Gastroesophageal sphincter (tissue), 3 donors: Measurements from ENCODE around the gene AGAP2.

Experiments
- POLR2AphosphoS5 ChIP-seq: sonication (generic); formaldehyde crosslinking; IDR thresholded peaks from one replicate; pipeline ENCODE4 v1.6.1; 2017; ENCODE audit warnings: antibody characterized with exemption
- TF ChIP-seq, protein P1 (sequence below), 4 experiments: fragments of 200-600 bp in 2 of 4; fragments of 450-650 bp in 2 of 4; sonication (generic) in 1 of 4; IDR thresholded peaks; one replicate each; pipeline ENCODE4 v1.5.1; 2017 to 2019; ENCODE audit warnings: antibody characterized with exemption in 4 of 4, mild to moderate bottlenecking in 2 of 4, moderate library complexity in 2 of 4

GRCh38 chr12:57762463-57762862 is 23.9 kb upstream of the AGAP2 start:
- TF ChIP-seq, protein P1, sequence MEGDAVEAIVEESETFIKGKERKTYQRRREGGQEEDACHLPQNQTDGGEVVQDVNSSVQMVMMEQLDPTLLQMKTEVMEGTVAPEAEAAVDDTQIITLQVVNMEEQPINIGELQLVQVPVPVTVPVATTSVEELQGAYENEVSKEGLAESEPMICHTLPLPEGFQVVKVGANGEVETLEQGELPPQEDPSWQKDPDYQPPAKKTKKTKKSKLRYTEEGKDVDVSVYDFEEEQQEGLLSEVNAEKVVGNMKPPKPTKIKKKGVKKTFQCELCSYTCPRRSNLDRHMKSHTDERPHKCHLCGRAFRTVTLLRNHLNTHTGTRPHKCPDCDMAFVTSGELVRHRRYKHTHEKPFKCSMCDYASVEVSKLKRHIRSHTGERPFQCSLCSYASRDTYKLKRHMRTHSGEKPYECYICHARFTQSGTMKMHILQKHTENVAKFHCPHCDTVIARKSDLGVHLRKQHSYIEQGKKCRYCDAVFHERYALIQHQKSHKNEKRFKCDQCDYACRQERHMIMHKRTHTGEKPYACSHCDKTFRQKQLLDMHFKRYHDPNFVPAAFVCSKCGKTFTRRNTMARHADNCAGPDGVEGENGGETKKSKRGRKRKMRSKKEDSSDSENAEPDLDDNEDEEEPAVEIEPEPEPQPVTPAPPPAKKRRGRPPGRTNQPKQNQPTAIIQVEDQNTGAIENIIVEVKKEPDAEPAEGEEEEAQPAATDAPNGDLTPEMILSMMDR (IDR thresholded peaks at IDR 0.05) = no peak
- TF ChIP-seq POLR2AphosphoS5 = no peak
